Measurements from ENCODE around the gene RASA3.

The RASA3 gene

GRCh38 chr13:114154476-114154875 lies 22.1 kb upstream of the RASA3 start:
- DNase-seq: no peak
- H3K9me2 ChIP-seq (replicated peaks; ENCODE audit: insufficient read depth, low read length): no peaks in the 10 kb centered on the region
- no peaks in the 10 kb centered on the region for H4K20me1 ChIP-seq (ENCODE audit: insufficient read depth, low read length)
- no peak overlapping the region for H3K4me3 ChIP-seq (ENCODE audit: low read length)
- no peak overlapping the region for H3K9ac ChIP-seq (ENCODE audit: low read length)
- H3K36me3 ChIP-seq (replicated peaks; ENCODE audit: insufficient read depth, low read length): no peaks in the 10 kb centered on the region
- peaks cover 11% of the 10 kb centered on the region for H3K4me1 ChIP-seq (ENCODE audit: low read length)
- H3K27ac ChIP-seq (ENCODE audit: low read length): no peak overlapping the region
- H3K4me2 ChIP-seq (ENCODE audit: low read depth, low read length): no peak overlapping the region
- H3F3A ChIP-seq (ENCODE audit: insufficient read depth, low read length): peaks cover 3% of the 10 kb centered on the region; the same call in 1 of the 2 replicates
- H3K79me2 ChIP-seq (ENCODE audit: low read length): no peaks in the 10 kb centered on the region
- no peak overlapping the region for H2AFZ ChIP-seq (ENCODE audit: low read length)
- H3K9me3 ChIP-seq (replicated peaks; ENCODE audit: insufficient read depth, low read length): no peaks in the 10 kb centered on the region
- TF ChIP-seq EZH2 (optimal IDR thresholded peaks at IDR 0.05; ENCODE audit: low read depth, low read length) (no peak), CTCF (IDR thresholded peaks at IDR 0.05; ENCODE audit: low read length) (no peak), EZH2phosphoT487 (IDR thresholded peaks at IDR 0.05; ENCODE audit: low read length) (no peak)
- H3K27me3 ChIP-seq (replicated peaks; ENCODE audit: insufficient read depth, low read length): no peaks in the 10 kb centered on the region

DNA sequence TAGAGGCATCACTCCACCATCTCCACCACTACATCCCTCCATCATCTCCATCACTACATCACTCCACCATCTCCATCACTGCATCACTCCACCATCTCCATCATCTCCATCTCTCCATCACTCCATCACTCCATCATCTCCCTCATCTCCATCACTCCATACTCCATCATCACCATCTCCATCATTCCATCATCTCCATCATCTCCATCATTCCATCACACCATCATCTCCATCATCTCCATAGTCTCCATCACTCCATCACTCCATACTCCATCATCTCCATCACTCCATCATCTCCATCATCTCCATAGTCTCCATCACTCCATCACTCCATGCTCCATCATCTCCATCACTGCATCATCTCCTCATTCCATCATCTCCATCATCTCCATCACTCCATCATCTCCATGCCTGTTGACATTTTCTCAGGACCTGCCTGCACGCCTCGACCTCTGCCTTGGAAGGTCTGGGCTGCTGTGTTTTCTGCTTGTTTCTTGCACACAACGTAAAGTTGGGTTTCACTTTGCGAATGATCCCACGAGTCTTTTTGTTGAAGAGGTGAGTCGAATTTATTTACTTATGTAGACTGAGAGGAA lies 21.2 kb upstream of the RASA3 start:
- no peak for DNase-seq
- Histone ChIP-seq H3K4me3 (ENCODE audit: low read length) (no peak overlapping the region), H2AFZ (ENCODE audit: low read length) (no peak overlapping the region), H3K9ac (ENCODE audit: low read length) (no peak overlapping the region), H3K79me2 (ENCODE audit: low read length) (no peaks in the 10 kb centered on the region), H3K36me3 (replicated peaks; ENCODE audit: insufficient read depth, low read length) (no peaks in the 10 kb centered on the region), H3K27ac (ENCODE audit: low read length) (no peak overlapping the region), H3K4me1 (ENCODE audit: low read length) (peaks cover 18% of the 10 kb centered on the region), H3K9me2 (replicated peaks; ENCODE audit: insufficient read depth, low read length) (no peaks in the 10 kb centered on the region), H3F3A (ENCODE audit: insufficient read depth, low read length) (peaks cover 4% of the 10 kb centered on the region), H3K4me2 (ENCODE audit: low read depth, low read length) (no peak overlapping the region), H4K20me1 (ENCODE audit: insufficient read depth, low read length) (no peaks in the 10 kb centered on the region), H3K27me3 (replicated peaks; ENCODE audit: insufficient read depth, low read length) (no peaks in the 10 kb centered on the region), H3K9me3 (replicated peaks; ENCODE audit: insufficient read depth, low read length) (no peaks in the 10 kb centered on the region)
- TF ChIP-seq CTCF (IDR thresholded peaks at IDR 0.05; ENCODE audit: low read length) (no peak), EZH2phosphoT487 (IDR thresholded peaks at IDR 0.05; ENCODE audit: low read length) (no peak), EZH2 (optimal IDR thresholded peaks at IDR 0.05; ENCODE audit: low read depth, low read length) (no peak)

- Histone ChIP-seq H4K20me1 (ENCODE audit: insufficient read depth, low read length) (no peaks in the 10 kb centered on the region), H3K79me2 (ENCODE audit: low read length) (no peaks in the 10 kb centered on the region), H2AFZ (ENCODE audit: low read length) (no peak overlapping the region), H3K4me3 (ENCODE audit: low read length) (no peak overlapping the region), H3K9me2 (replicated peaks; ENCODE audit: insufficient read depth, low read length) (no peaks in the 10 kb centered on the region), H3K9ac (ENCODE audit: low read length) (no peak overlapping the region), H3F3A (ENCODE audit: insufficient read depth, low read length) (peaks cover 11% of the 10 kb centered on the region), H3K27ac (ENCODE audit: low read length) (no peak overlapping the region), H3K4me1 (ENCODE audit: low read length) (peaks cover 24% of the 10 kb centered on the region), H3K4me2 (ENCODE audit: low read depth, low read length) (no peak overlapping the region), H3K36me3 (replicated peaks; ENCODE audit: insufficient read depth, low read length) (no peaks in the 10 kb centered on the region), H3K9me3 (replicated peaks; ENCODE audit: insufficient read depth, low read length) (no peaks in the 10 kb centered on the region), H3K27me3 (replicated peaks; ENCODE audit: insufficient read depth, low read length) (no peaks in the 10 kb centered on the region)
- no peak for TF ChIP-seq EZH2 (optimal IDR thresholded peaks at IDR 0.05; ENCODE audit: low read depth, low read length)
- TF ChIP-seq CTCF (IDR thresholded peaks at IDR 0.05; ENCODE audit: low read length): no peak
- no peak for TF ChIP-seq EZH2phosphoT487 (IDR thresholded peaks at IDR 0.05; ENCODE audit: low read length)
- no peak for DNase-seq
Observed at GRCh38 chr13:114152831-114153371, 20.5 kb upstream of the RASA3 start.

Measured in MM.1S (cell line).